Stomach (tissue), 9 donors: ENCODE measurements around the gene SLC46A2. TPM values are rescaled to one million over a fixed set of nuclear protein-coding genes. Genes with fewer than 3 reads are reported as not detected.

Experiments used
- DNase-seq, 2 donors: peaks; one replicate each; pipeline versions ENCODE4 v3.0.0 to v3.0.0-alpha.2; 2013 to 2019
- H3K27ac ChIP-seq, 5 donors: fragments of 200-600 bp in 4 of 5; sonication (generic) in 4 of 5; one replicate each; pipeline ENCODE4 v1.5.1; 2013 to 2019; ENCODE audit warnings: mild to moderate bottlenecking in 1 of 5, moderate library complexity in 1 of 5
- H3K27me3 ChIP-seq, 3 donors: fragments of 200-600 bp; sonication (generic); one replicate each; pipeline ENCODE4 v1.5.1; 2017 to 2019; ENCODE audit warnings: mixed run types in 1 of 3
- H3K36me3 ChIP-seq, 4 donors: fragments of 200-600 bp; sonication (generic); 1 replicate in 3 of 4; 2 replicates in 1 of 4; pipeline ENCODE4 v1.5.1; 2016 to 2019
- H3K4me1 ChIP-seq, 4 donors: fragments of 200-600 bp; sonication (generic); one replicate each; pipeline ENCODE4 v1.5.1; 2016 to 2019
- H3K4me3 ChIP-seq, 4 donors: fragments of 200-600 bp; sonication (generic) in 3 of 4; one replicate each; pipeline ENCODE4 v1.5.1; 2016 to 2019; ENCODE audit warnings: mild to moderate bottlenecking in 1 of 4
- H3K9me3 ChIP-seq, 4 donors: fragments of 200-600 bp; sonication (generic); one replicate each; pipeline ENCODE4 v1.5.1; 2016 to 2019
- EP300 ChIP-seq: sonication (generic); formaldehyde crosslinking; IDR thresholded peaks from one replicate; pipeline ENCODE4 v1.6.1; 2017; ENCODE audit warnings: antibody characterized with exemption
- POLR2A ChIP-seq, 4 donors: fragments of 450-650 bp; IDR thresholded peaks; one replicate each; pipeline ENCODE4 v1.6.1; 2016; ENCODE audit warnings: antibody characterized with exemption in 4 of 4, control low read depth in 2 of 4, mild to moderate bottlenecking in 1 of 4, moderate library complexity in 1 of 4
- POLR2AphosphoS5 ChIP-seq, 3 donors: sonication (generic); formaldehyde crosslinking; IDR thresholded peaks; one replicate each; pipeline ENCODE4 v1.6.1; 2016; ENCODE audit warnings: antibody characterized with exemption in 3 of 3
- WGBS, 5 donors: extraction: QIAGEN DNeasy Blood & Tissue Kit in 3 of 5; methylation state at CpG; one replicate each; pipeline versions ENCODE4 v1.1.5 to v1.1.7; 2013 to 2018; 5-methylcytosine and 5-hydroxymethylcytosine counted together
- intact Hi-C: fragments of 100-400 bp; cut with DNase I; formaldehyde crosslinking; loops from one replicate; pipeline ENCODE4 v1.15.1; 2023; ENCODE audit warnings: low total_unique reads
- polyA plus RNA-seq, 3 donors: library from polyadenylated mRNA; stranded (reverse); fragments of 200-250 nt; gene quantifications; one replicate each; pipeline ENCODE4 v1.2.3, GENCODE V29; 2013
- total RNA-seq, 5 donors: library from RNA; depleted of rRNA; stranded (reverse); fragments of >200 nt; gene quantifications; one replicate each; pipeline versions ENCODE4 v1.1.0 to v1.2.3, GENCODE V29; 2014 to 2016
- TF ChIP-seq, protein P1 (sequence below), 7 experiments: fragments of 450-650 bp in 4 of 7; fragments of 200-600 bp in 3 of 7; sonication (generic) in 3 of 7; IDR thresholded peaks; one replicate each; pipeline ENCODE4 v1.5.1; 2016 to 2019; ENCODE audit warnings: antibody characterized with exemption in 7 of 7, control low read depth in 2 of 7, mild to moderate bottlenecking in 1 of 7
- donor health status: healthy with polysubstance abuse.
- donor health status: Bipolar disorder and iron deficiency.
- donor health status: healthy.

Gene SLC46A2
- total and polyA plus RNA-seq, 8 donors: 0.20 TPM; not detected in 7

DNA sequence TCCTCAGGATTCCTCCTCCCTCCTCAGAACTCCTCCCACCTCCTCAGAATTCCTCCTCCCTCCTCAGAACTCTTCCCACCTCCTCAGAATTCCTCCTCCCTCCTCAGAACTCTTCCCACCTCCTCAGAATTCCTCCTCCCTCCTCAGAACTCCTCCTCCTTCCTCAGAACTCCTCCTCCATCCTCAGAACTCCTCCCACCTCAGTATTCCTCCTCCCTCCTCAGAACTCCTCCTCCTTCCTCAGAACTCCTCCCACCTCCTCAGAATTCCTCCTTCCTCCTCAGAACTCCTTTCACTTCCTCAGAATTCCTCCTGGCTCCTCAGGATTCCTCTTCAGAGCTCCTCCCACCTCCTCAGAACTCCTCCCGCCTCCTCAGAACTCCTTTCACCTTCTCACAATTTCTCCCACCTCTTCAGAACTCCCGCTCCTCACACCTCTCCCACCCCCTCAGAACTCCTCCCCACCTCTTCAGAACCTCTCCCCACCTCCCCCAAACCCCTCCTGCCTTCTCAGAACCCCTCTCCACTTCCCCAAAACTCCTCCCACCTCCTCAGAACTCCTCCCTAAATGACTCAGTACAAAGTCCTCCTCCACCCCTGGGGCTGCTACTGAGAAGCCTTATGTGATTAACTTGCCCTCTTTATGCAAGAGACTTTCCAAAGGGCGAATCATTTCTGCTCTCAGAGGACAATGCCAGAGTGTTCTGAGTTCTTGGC lies 23.2 kb downstream of the SLC46A2 start:
- TF ChIP-seq POLR2AphosphoS5 (IDR thresholded peaks at IDR 0.05): no peak
- TF ChIP-seq POLR2A (IDR thresholded peaks at IDR 0.05): no peak
- TF ChIP-seq EP300: no peak
- TF ChIP-seq, protein P1, sequence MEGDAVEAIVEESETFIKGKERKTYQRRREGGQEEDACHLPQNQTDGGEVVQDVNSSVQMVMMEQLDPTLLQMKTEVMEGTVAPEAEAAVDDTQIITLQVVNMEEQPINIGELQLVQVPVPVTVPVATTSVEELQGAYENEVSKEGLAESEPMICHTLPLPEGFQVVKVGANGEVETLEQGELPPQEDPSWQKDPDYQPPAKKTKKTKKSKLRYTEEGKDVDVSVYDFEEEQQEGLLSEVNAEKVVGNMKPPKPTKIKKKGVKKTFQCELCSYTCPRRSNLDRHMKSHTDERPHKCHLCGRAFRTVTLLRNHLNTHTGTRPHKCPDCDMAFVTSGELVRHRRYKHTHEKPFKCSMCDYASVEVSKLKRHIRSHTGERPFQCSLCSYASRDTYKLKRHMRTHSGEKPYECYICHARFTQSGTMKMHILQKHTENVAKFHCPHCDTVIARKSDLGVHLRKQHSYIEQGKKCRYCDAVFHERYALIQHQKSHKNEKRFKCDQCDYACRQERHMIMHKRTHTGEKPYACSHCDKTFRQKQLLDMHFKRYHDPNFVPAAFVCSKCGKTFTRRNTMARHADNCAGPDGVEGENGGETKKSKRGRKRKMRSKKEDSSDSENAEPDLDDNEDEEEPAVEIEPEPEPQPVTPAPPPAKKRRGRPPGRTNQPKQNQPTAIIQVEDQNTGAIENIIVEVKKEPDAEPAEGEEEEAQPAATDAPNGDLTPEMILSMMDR (IDR thresholded peaks at IDR 0.05): no peak
- H3K27me3 ChIP-seq: no peaks in the 10 kb centered on the region
- peaks cover 0 to 20% (median 5%) of the 10 kb centered on the region in 4 donors for H3K4me1 ChIP-seq
- H3K4me3 ChIP-seq: no peak overlapping the region
- H3K27ac ChIP-seq: peak overlapping the region in 3 of 5 donors; percentile 36 to 64 (median 47)
- H3K36me3 ChIP-seq: peaks cover 0 to 58% (median 43%) of the 10 kb centered on the region in 4 donors
- peak in 1 of 2 donors; percentile 37 for DNase-seq
- 50 to 60% (median 52%) methylated on average over 3 of the region's 3 CpGs for WGBS, 5 donors
- intact Hi-C loops: no loop called here
- H3K9me3 ChIP-seq: no peaks in the 10 kb centered on the region

- Histone ChIP-seq H3K27ac (no peak overlapping the region), H3K27me3 (no peaks in the 10 kb centered on the region), H3K36me3 (peaks cover 0 to 58% (median 43%) of the 10 kb centered on the region in 4 donors), H3K4me3 (no peak overlapping the region), H3K9me3 (no peaks in the 10 kb centered on the region), H3K4me1 (peaks cover 0 to 24% (median 6%) of the 10 kb centered on the region in 4 donors)
- TF ChIP-seq, protein P1 (IDR thresholded peaks at IDR 0.05): no peak
- TF ChIP-seq EP300: no peak
- TF ChIP-seq POLR2AphosphoS5 (IDR thresholded peaks at IDR 0.05): no peak
- TF ChIP-seq POLR2A (IDR thresholded peaks at IDR 0.05): no peak
- intact Hi-C loops: no loop called here
- WGBS, 5 donors: 86 to 100% (median 96%) methylated on average over 1 of the region's 1 CpG
- no peak for DNase-seq
Observed at GRCh38 chr9:112866662-112867274, 23.9 kb downstream of the SLC46A2 start.

GRCh38 chr9:112864982-112865381 lies 25.7 kb downstream of the SLC46A2 start:
- TF ChIP-seq EP300 (no peak), POLR2A (IDR thresholded peaks at IDR 0.05) (no peak), POLR2AphosphoS5 (IDR thresholded peaks at IDR 0.05) (no peak)
- TF ChIP-seq, protein P1 (IDR thresholded peaks at IDR 0.05): no peak
- no peaks in the 10 kb centered on the region for H3K9me3 ChIP-seq
- no peak overlapping the region for H3K27ac ChIP-seq
- no peak overlapping the region for H3K4me3 ChIP-seq
- intact Hi-C loops: no loop called here
- H3K36me3 ChIP-seq: peaks cover 0 to 45% (median 32%) of the 10 kb centered on the region in 4 donors
- no peak for DNase-seq
- no peaks in the 10 kb centered on the region for H3K27me3 ChIP-seq
- peaks cover 0 to 29% (median 6%) of the 10 kb centered on the region in 4 donors for H3K4me1 ChIP-seq
- WGBS, 5 donors: 95 to 97% (median 96%) methylated on average over 7 of the region's 7 CpGs

DNA sequence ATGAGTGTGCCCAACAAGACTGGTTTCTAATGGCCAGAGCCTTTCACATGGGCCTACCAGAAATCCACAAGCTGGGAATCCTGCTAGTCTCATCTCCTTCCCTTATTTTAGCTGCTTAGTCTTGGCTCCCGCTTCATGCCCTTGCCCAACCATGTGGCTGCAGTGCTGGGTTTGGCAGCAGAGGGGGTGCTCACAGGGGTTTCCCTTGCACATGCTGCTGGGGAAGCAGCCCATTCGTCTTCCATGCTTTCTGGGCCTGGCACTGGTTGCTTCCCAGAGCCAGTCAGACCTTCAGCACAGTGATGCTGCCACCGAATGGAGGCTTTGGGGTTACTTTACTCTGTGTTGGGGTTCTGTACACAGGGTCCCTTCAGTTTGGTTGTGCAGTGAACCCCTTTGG lies 26.3 kb downstream of the SLC46A2 start:
- intact Hi-C loops: no loop called here
- Histone ChIP-seq H3K4me3 (no peak overlapping the region), H3K9me3 (no peaks in the 10 kb centered on the region), H3K36me3 (peaks cover 0 to 39% (median 26%) of the 10 kb centered on the region in 4 donors), H3K27me3 (no peaks in the 10 kb centered on the region), H3K27ac (no peak overlapping the region), H3K4me1 (peaks cover 0 to 29% (median 6%) of the 10 kb centered on the region in 4 donors)
- no peak for DNase-seq
- TF ChIP-seq, protein P1 (IDR thresholded peaks at IDR 0.05): no peak
- no peak for TF ChIP-seq POLR2A (IDR thresholded peaks at IDR 0.05)
- WGBS, 5 donors: 60 to 94% (median 61%) methylated on average over 2 to 3 of the region's 3 CpGs
